GM12865 (cell line): ENCODE measurements around the gene MARK1.

Experiments
- DNase-seq: peaks from one replicate; pipeline ENCODE4 v3.0.0; 2010; ENCODE audit warnings: low read depth
- H3K4me3 ChIP-seq: 2 replicates; pipeline ENCODE4 v1.5.1; 2011; ENCODE audit warnings: mild to moderate bottlenecking, low read depth, low read length, control low read depth
- CTCF ChIP-seq: IDR thresholded peaks from 2 replicates; pipeline ENCODE4 v1.5.1; 2011; ENCODE audit warnings: low read length, control low read depth, low read depth, inconsistent platforms; ENCODE audit not compliant: insufficient read depth; ENCODE audit errors: missing control alignments

MARK1 gene

GRCh38 chr1:220700556-220701179 lies 172.7 kb downstream of the MARK1 start:
- no peak for TF ChIP-seq CTCF
- DNase-seq: no peak
- H3K4me3 ChIP-seq: no peak overlapping the region

GRCh38 chr1:220701974-220702373 lies 174.0 kb downstream of the MARK1 start:
- no peak overlapping the region for H3K4me3 ChIP-seq
- TF ChIP-seq CTCF: no peak
- peak; percentile 49 for DNase-seq

- H3K4me3 ChIP-seq: no peak overlapping the region
- no peak for DNase-seq
- no peak for TF ChIP-seq CTCF
These were observed 174.9 kb downstream of the MARK1 start for GRCh38 chr1:220702733-220703270.

- no peak for TF ChIP-seq CTCF
- no peak overlapping the region for H3K4me3 ChIP-seq
- no peak for DNase-seq
These were observed 175.4 kb downstream of the MARK1 start for GRCh38 chr1:220703305-220703704.

GRCh38 chr1:220705782-220706181 lies 177.8 kb downstream of the MARK1 start:
- no peak for DNase-seq
- no peak overlapping the region for H3K4me3 ChIP-seq
- no peak for TF ChIP-seq CTCF

- no peak for DNase-seq
- no peak overlapping the region for H3K4me3 ChIP-seq
- TF ChIP-seq CTCF: no peak
These were observed 178.5 kb downstream of the MARK1 start for GRCh38 chr1:220706480-220706879.

GRCh38 chr1:220707160-220707559 lies 179.2 kb downstream of the MARK1 start:
- no peak for TF ChIP-seq CTCF
- DNase-seq: no peak
- no peak overlapping the region for H3K4me3 ChIP-seq
